ENCODE data around the gene BUD23.
"Not testable (repeated sequence)": the region's sequence is repeated elsewhere in the genome, so short reads cannot be mapped to it uniquely, and the experiment has no call there.

The BUD23 gene

GRCh38 chr7:73668103-73668885 lies 15.1 kb upstream of the BUD23 start:
- DNase-seq (ENCODE audit: low read depth in 3 of 3) = no peak

- DNase-seq (ENCODE audit: low read depth in 3 of 3) = no peak
Observed at GRCh38 chr7:73668886-73669230, 14.5 kb upstream of the BUD23 start.

GRCh38 chr7:73669288-73669701 lies 14.1 kb upstream of the BUD23 start:
- no peak for DNase-seq (ENCODE audit: low read depth in 3 of 3)

GRCh38 chr7:73669858-73670385 lies 13.5 kb upstream of the BUD23 start:
- DNase-seq (ENCODE audit: low read depth in 3 of 3) = no peak

- no peak for DNase-seq (ENCODE audit: low read depth in 3 of 3)
Observed at GRCh38 chr7:73671322-73671661, 12.1 kb upstream of the BUD23 start.

GRCh38 chr7:73671857-73672445 lies 11.4 kb upstream of the BUD23 start:
- DNase-seq (ENCODE audit: low read depth in 3 of 3) = no peak

DNA sequence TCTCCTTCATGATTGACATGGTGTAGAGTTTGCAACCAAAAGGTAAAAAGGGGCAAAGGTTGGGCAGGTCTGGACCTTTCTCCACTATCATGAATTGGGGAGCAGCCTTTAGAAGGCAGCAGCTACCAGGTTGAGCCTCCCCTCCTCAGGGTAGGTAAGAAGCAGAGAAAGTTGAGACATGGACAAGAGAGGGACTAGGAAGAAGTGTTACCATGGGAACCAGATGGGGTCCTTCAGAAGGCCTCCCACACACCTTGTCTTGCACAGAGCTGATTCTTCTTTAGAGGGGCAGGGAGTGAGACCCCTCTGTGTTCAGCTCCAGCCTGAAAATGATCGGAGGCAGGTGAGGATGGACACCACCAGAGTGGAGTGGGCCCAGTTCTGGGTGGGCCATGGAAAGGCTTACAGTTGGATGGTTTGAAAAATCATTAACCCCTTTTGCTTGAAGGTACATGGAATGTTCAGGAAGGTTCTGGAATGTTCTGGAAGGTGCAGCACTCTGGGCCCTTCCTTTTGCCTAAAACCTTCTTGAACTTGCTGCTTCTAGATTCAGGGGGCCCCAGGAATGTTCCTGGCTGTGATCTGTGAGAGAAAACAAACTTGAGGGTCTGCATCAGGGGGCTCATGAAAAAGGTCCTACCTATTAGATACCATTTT lies 8.8 kb upstream of the BUD23 start:
- DNase-seq (ENCODE audit: low read depth in 3 of 3) = no peak

GRCh38 chr7:73676062-73676461 lies 7.3 kb upstream of the BUD23 start:
- not testable (repeated sequence) for DNase-seq (ENCODE audit: low read depth in 3 of 3)

DNA sequence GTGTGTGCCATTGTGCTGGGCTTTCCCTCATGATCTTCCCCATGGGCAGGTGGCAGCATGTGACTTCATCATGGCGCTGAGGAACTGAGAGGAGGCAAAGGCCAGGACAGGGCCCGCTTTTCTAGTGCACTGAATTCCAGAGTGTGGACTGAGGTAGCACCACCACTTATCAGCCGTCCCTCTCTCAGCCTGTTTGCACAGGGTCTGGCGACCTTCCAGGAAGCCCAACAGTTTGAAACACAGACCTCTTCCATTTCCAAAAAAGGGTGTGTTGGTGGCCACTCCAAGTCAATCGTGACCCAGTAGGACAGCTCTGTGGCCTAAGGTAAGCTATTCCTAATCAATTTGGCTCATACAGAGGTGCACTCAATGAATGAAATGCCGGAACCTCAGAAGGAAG lies 4.5 kb upstream of the BUD23 start:
- DNase-seq (ENCODE audit: low read depth in 3 of 3) = no peak

DNA sequence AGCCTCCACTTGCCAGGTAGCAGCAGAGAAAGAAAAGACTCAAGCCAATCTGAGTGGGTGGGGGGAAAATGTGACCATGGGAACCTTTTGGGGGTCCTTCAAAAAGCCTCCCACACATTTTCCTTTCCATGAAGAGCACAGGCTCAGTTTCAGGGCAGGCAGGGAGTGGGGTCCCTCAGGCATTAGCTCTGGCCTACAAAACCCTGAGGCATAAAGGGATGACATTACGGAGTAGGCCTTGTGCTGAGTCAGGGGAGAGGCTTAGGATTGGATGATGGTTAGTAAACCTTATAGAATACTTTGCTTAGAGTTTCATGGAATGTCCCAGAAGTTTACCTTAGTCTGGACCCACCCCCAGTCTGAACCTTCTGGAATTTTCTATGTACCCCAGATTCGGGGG lies 3.7 kb upstream of the BUD23 start:
- DNase-seq (ENCODE audit: low read depth in 3 of 3) = no peak

- DNase-seq (ENCODE audit: low read depth in 3 of 3) = no peak
Observed at GRCh38 chr7:73680501-73680900, 2.9 kb upstream of the BUD23 start.

GRCh38 chr7:73681031-73681430 lies 2.4 kb upstream of the BUD23 start:
- no peak for DNase-seq (ENCODE audit: low read depth in 3 of 3)

DNA sequence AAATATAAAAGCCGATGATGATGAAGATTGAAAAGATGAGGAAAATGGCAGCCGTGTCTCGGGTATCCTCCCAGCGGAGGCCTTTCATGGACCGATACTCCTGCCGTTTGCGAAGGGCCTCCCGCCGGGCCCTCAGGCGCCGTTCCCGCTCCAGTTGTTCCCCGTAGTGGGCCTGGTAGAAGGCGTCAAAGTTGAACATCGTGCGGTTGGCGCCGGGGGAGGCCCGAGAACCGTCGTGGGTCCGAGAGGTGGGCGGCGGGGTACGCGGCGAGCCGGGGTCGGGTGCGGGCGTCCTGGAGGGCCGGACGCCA lies 697 bp upstream of the BUD23 start:
- no peak for DNase-seq (ENCODE audit: low read depth in 3 of 3)

DNA sequence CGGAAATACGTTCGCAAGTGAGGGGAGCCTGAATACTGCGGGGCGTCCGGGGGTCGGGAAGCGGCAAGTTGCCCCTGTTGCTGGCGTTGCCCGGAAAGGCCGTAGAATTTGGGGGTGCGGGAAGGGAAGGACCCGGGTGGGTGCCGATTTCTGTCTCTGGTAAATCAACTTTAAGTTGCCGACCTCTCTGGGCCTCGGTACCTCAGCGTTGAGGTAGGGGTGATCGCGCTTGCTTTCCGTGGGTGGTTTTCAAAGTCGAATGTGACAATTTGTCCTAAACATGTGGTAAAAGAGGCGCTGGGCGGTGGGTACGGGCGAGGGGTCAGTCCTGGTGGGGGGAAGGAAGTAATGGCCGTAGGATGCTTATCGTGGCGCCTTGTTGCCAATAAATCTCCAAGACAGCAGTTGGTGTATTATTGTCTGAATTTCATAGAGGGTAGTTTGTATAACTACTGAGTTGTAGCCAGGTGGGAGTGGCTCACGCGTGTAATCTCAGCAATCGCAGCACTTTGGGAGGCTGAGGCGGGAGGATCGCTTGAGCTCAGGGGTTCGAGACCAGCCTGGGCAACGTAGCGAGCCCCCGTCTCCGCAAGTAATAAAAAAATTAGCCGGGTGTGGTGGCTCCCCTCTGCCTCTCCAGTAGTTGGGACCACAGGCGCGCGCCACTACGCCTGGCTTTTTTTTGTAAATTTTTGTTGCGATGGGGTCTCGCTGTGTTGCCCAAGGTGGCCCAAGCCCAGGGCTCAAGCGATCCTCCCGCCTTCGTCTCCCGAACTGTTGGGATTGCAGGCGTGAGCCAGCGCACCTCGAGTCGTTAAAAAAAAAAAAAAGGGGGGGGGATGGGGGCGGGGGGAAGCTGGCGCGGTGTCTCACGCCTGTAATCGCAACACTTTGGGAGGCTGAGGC lies 644 bp downstream of the BUD23 start:
- DNase-seq (ENCODE audit: low read depth in 3 of 3) = no peak

- DNase-seq (ENCODE audit: low read depth in 3 of 3) = no peak
Observed at GRCh38 chr7:73685311-73685710, 1.9 kb downstream of the BUD23 start.

GRCh38 chr7:73688288-73688687 lies 4.9 kb downstream of the BUD23 start:
- DNase-seq (ENCODE audit: low read depth in 3 of 3) = no peak

DNA sequence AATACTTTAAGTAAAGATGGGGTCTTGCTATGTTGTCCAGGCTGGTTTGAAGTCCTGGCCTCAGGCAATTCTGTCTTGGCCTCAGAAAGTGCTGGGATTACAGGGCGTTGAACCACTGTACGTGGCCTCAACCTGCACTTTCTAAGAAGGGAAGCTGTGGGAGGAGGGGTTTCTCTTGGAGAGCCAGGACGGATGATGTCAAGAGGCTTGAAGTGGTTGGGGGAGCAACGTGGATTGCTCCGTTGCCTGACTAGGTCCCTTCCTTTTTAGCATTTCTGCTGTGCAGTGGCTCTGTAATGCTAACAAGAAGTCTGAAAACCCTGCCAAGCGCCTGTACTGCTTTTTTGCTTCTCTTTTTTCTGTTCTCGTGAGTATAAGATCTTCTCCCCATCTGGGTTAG lies 7.2 kb downstream of the BUD23 start:
- no peak for DNase-seq (ENCODE audit: low read depth in 3 of 3)

DNA sequence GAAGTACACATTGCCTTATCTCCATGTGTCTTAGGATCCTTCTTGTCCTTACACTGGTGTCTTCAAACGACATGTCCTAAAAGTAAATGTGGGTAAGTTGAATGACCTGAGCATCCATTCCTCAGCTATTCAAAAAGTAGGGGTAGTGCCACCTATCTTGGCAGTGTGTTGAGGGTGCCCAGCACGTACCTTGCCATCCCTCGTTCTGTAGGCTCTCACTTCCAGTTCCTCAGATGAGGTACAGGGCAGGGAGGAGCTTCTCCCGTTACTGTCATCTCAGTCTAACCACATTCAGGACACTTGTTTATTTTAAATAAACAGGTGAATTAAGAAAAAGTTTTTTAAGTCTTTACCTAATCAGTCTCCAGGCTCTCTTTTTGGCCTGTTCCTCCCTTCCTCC lies 13.0 kb downstream of the BUD23 start:
- no peak for DNase-seq (ENCODE audit: low read depth in 3 of 3)

GRCh38 chr7:73698410-73698809 lies 15.0 kb downstream of the BUD23 start:
- no peak for DNase-seq (ENCODE audit: low read depth in 3 of 3)

DNA sequence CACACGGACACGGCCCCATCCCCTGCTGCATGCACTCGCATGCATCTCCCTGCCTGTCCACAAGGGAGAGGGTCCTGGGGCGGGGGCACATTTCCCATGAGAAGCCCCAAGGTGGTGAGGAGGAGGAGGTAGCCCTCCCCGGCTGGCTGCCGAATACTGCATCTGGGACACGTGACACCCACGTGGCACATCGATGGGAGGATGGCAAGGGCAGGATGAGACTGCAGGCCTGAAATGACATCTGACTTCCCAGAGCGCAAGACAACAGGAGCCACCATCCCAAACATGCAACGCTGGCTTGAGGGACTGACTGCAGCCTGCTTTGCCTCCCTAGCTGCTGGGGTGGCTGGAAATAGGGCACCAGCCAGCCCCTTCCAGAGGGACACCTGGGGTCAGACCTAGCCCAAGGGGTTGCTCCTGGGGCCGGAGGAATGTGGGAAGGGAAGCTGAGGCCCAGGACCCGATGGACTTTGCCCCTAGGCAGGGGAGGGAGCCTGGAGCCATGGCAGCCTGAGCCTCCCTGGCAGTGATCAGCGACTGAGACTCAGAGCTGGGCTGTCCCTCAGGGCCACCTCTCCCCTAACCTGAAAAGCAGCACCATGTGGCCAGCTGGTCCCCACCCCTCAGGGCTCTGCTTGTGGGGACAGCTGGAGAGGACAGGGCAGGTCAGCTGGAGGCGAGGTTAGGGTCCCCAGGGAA lies 16.1 kb downstream of the BUD23 start:
- no peak for DNase-seq (ENCODE audit: low read depth in 3 of 3)

DNA sequence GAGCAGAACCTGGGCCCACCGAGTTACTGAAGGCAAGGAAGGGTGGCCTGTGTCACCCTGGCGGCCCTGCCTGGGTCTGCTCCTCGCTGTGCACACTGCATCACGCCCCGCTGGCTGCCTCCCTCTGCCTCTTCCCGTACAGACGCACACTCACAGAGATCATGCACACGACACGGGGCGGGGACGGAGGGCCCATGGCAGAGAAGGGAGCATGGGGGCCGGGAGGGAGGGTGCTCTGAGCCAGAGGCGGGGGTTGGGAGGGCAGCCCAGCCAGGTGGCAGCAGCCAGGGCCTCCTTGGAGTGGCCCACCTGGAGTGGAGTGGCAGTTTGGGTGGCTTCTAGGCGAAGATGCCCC lies 16.6 kb downstream of the BUD23 start:
- no peak for DNase-seq (ENCODE audit: low read depth in 3 of 3)

Measured in stimulated activated CD4-positive, alpha-beta T cell treated with anti-CD3 and anti-CD28 coated beads, TNF-alpha, amount 100 ng/mL, for 4 hours (primary cell).